Measurements from ENCODE around the gene NEURL1.
"Not testable (repeated sequence)": the region's sequence is repeated elsewhere in the genome, so short reads cannot be mapped to it uniquely, and the experiment has no call there.

The NEURL1 gene

GRCh38 chr10:103595933-103596726 is 102.6 kb downstream of the NEURL1 start:
- Mint-ChIP-seq H3K9me3 (ENCODE audit: low read depth) (no peaks in the 10 kb centered on the region), H3K4me3 (no peak overlapping the region), H3K27ac (no peak overlapping the region), H3K4me1 (ENCODE audit: low read depth) (no peaks in the 10 kb centered on the region), H3K27me3 (no peaks in the 10 kb centered on the region), H3K36me3 (no peaks in the 10 kb centered on the region)

- H3K9me3 Mint-ChIP-seq (ENCODE audit: low read depth), result no peaks in the 10 kb centered on the region
- H3K36me3 Mint-ChIP-seq, result no peaks in the 10 kb centered on the region
- no peaks in the 10 kb centered on the region for H3K27me3 Mint-ChIP-seq
- no peak overlapping the region for H3K27ac Mint-ChIP-seq
- no peaks in the 10 kb centered on the region for H3K4me1 Mint-ChIP-seq (ENCODE audit: low read depth)
- H3K4me3 Mint-ChIP-seq, result no peak overlapping the region
These were observed 103.5 kb downstream of the NEURL1 start for GRCh38 chr10:103597003-103597402.

GRCh38 chr10:103598654-103599115 is 105.2 kb downstream of the NEURL1 start:
- Mint-ChIP-seq H3K27me3 (no peaks in the 10 kb centered on the region), H3K4me1 (ENCODE audit: low read depth) (no peaks in the 10 kb centered on the region), H3K9me3 (ENCODE audit: low read depth) (no peaks in the 10 kb centered on the region), H3K36me3 (no peaks in the 10 kb centered on the region), H3K27ac (no peak overlapping the region), H3K4me3 (no peak overlapping the region)

- H3K27me3 Mint-ChIP-seq, result no peaks in the 10 kb centered on the region
- no peaks in the 10 kb centered on the region for H3K36me3 Mint-ChIP-seq
- no peak overlapping the region for H3K4me3 Mint-ChIP-seq
- no peaks in the 10 kb centered on the region for H3K9me3 Mint-ChIP-seq (ENCODE audit: low read depth)
- H3K4me1 Mint-ChIP-seq (ENCODE audit: low read depth), result no peaks in the 10 kb centered on the region
- no peak overlapping the region for H3K27ac Mint-ChIP-seq
These were observed 105.7 kb downstream of the NEURL1 start for GRCh38 chr10:103599211-103599610.

GRCh38 chr10:103599907-103600306 is 106.4 kb downstream of the NEURL1 start:
- no peaks in the 10 kb centered on the region for H3K27me3 Mint-ChIP-seq
- H3K4me1 Mint-ChIP-seq (ENCODE audit: low read depth), result no peaks in the 10 kb centered on the region
- no peaks in the 10 kb centered on the region for H3K36me3 Mint-ChIP-seq
- no peak overlapping the region for H3K27ac Mint-ChIP-seq
- H3K9me3 Mint-ChIP-seq (ENCODE audit: low read depth), result no peaks in the 10 kb centered on the region
- no peak overlapping the region for H3K4me3 Mint-ChIP-seq

GRCh38 chr10:103600325-103600724 is 106.8 kb downstream of the NEURL1 start:
- Mint-ChIP-seq H3K4me1 (ENCODE audit: low read depth) (no peaks in the 10 kb centered on the region), H3K9me3 (ENCODE audit: low read depth) (no peaks in the 10 kb centered on the region), H3K36me3 (no peaks in the 10 kb centered on the region), H3K4me3 (no peak overlapping the region), H3K27ac (no peak overlapping the region), H3K27me3 (no peaks in the 10 kb centered on the region)

- no peaks in the 10 kb centered on the region for H3K9me3 Mint-ChIP-seq (ENCODE audit: low read depth)
- no peak overlapping the region for H3K4me3 Mint-ChIP-seq
- H3K27ac Mint-ChIP-seq, result no peak overlapping the region
- H3K36me3 Mint-ChIP-seq, result no peaks in the 10 kb centered on the region
- H3K4me1 Mint-ChIP-seq (ENCODE audit: low read depth), result no peaks in the 10 kb centered on the region
- no peaks in the 10 kb centered on the region for H3K27me3 Mint-ChIP-seq
These were observed 107.6 kb downstream of the NEURL1 start for GRCh38 chr10:103600956-103601569.

GRCh38 chr10:103602028-103602851 is 108.7 kb downstream of the NEURL1 start:
- H3K4me3 Mint-ChIP-seq, result no peak overlapping the region
- H3K27ac Mint-ChIP-seq, result no peak overlapping the region
- no peaks in the 10 kb centered on the region for H3K27me3 Mint-ChIP-seq
- no peaks in the 10 kb centered on the region for H3K9me3 Mint-ChIP-seq (ENCODE audit: low read depth)
- no peaks in the 10 kb centered on the region for H3K36me3 Mint-ChIP-seq
- H3K4me1 Mint-ChIP-seq (ENCODE audit: low read depth), result no peaks in the 10 kb centered on the region

GRCh38 chr10:103602852-103603155 is 109.3 kb downstream of the NEURL1 start:
- no peaks in the 10 kb centered on the region for H3K4me1 Mint-ChIP-seq (ENCODE audit: low read depth)
- no peaks in the 10 kb centered on the region for H3K27me3 Mint-ChIP-seq
- no peaks in the 10 kb centered on the region for H3K9me3 Mint-ChIP-seq (ENCODE audit: low read depth)
- no peak overlapping the region for H3K27ac Mint-ChIP-seq
- no peaks in the 10 kb centered on the region for H3K36me3 Mint-ChIP-seq
- no peak overlapping the region for H3K4me3 Mint-ChIP-seq

- Mint-ChIP-seq H3K4me1 (ENCODE audit: low read depth) (no peaks in the 10 kb centered on the region), H3K27me3 (no peaks in the 10 kb centered on the region), H3K36me3 (no peaks in the 10 kb centered on the region), H3K9me3 (ENCODE audit: low read depth) (no peaks in the 10 kb centered on the region), H3K4me3 (no peak overlapping the region), H3K27ac (no peak overlapping the region)
These were observed 109.9 kb downstream of the NEURL1 start for GRCh38 chr10:103603382-103603781.

- H3K27me3 Mint-ChIP-seq, result no peaks in the 10 kb centered on the region
- H3K27ac Mint-ChIP-seq, result no peak overlapping the region
- no peaks in the 10 kb centered on the region for H3K4me1 Mint-ChIP-seq (ENCODE audit: low read depth)
- no peaks in the 10 kb centered on the region for H3K36me3 Mint-ChIP-seq
- H3K4me3 Mint-ChIP-seq, result no peak overlapping the region
- H3K9me3 Mint-ChIP-seq (ENCODE audit: low read depth), result no peaks in the 10 kb centered on the region
These were observed 112.0 kb downstream of the NEURL1 start for GRCh38 chr10:103605359-103606096.

GRCh38 chr10:103606097-103606438 is 112.6 kb downstream of the NEURL1 start:
- not testable (repeated sequence) for H3K27ac Mint-ChIP-seq; H3K4me1 Mint-ChIP-seq (ENCODE audit: low read depth); H3K36me3 Mint-ChIP-seq; H3K9me3 Mint-ChIP-seq (ENCODE audit: low read depth); H3K4me3 Mint-ChIP-seq; H3K27me3 Mint-ChIP-seq

- not testable (repeated sequence) for H3K27ac Mint-ChIP-seq; H3K4me1 Mint-ChIP-seq (ENCODE audit: low read depth); H3K27me3 Mint-ChIP-seq; H3K36me3 Mint-ChIP-seq; H3K9me3 Mint-ChIP-seq (ENCODE audit: low read depth); H3K4me3 Mint-ChIP-seq
These were observed 113.5 kb downstream of the NEURL1 start for GRCh38 chr10:103607051-103607450.

- not testable (repeated sequence) for H3K4me1 Mint-ChIP-seq (ENCODE audit: low read depth); H3K4me3 Mint-ChIP-seq; H3K27ac Mint-ChIP-seq; H3K27me3 Mint-ChIP-seq; H3K36me3 Mint-ChIP-seq; H3K9me3 Mint-ChIP-seq (ENCODE audit: low read depth)
These were observed 114.6 kb downstream of the NEURL1 start for GRCh38 chr10:103608056-103608455.
